ENCODE data around the gene MVP.

MVP gene

DNA sequence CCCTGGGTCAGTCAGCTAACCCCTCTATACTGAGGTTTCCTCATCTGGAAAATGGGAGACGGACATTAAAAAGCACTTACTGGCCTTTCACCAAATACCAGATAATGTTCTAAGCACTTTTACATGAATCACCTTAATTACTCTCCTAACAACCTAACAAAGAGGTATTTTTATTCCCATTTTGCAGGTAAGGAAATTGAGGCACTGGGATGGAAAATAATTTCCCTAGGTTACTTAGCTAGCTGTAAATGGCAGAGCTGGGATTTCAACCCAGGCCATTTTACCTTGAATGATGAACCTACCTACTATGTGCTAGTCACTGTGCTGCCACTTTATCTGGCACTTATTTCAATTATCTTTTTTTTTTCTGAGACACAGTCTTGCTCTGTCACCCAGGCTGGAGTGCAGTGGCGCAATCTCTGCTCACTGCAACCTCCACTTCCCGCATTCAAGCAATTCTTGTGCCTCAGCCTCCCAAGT, 26.0 kb upstream of the MVP start:
- no peak for TF ChIP-seq ZFX (IDR thresholded peaks at IDR 0.05)
- TF ChIP-seq, protein P1, sequence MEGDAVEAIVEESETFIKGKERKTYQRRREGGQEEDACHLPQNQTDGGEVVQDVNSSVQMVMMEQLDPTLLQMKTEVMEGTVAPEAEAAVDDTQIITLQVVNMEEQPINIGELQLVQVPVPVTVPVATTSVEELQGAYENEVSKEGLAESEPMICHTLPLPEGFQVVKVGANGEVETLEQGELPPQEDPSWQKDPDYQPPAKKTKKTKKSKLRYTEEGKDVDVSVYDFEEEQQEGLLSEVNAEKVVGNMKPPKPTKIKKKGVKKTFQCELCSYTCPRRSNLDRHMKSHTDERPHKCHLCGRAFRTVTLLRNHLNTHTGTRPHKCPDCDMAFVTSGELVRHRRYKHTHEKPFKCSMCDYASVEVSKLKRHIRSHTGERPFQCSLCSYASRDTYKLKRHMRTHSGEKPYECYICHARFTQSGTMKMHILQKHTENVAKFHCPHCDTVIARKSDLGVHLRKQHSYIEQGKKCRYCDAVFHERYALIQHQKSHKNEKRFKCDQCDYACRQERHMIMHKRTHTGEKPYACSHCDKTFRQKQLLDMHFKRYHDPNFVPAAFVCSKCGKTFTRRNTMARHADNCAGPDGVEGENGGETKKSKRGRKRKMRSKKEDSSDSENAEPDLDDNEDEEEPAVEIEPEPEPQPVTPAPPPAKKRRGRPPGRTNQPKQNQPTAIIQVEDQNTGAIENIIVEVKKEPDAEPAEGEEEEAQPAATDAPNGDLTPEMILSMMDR (conservative IDR thresholded peaks at IDR 0.05), result no peak
- H3K27ac ChIP-seq, result no peak overlapping the region; the same call in 1 of the 2 replicates

DNA sequence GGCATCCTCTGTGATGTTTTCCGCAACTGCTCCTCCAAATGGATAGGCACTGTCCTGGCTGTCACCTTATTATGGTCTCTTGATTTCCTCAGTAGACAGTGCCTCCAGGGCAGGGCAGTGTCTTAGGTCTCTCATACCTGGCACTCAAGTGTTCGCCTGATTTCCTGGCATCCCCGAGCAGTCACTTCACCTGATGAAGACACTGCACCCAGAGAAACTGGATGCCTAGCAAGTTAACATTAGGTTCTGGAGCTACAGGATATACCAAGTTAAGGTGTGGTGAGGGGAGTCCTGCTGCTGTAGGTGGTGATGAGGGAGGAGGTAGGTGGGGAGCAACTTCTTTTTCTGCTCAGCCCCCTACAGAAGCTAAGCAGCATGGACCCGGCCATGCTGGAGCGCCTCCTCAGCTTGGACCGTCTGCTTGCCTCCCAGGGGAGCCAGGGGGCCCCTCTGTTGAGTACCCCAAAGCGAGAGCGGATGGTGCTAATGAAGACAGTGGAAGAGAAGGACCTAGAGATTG, 17.8 kb upstream of the MVP start:
- TF ChIP-seq, protein P1 (conservative IDR thresholded peaks at IDR 0.05), result no peak
- TF ChIP-seq ZFX (IDR thresholded peaks at IDR 0.05), result no peak
- no peak overlapping the region for H3K27ac ChIP-seq

DNA sequence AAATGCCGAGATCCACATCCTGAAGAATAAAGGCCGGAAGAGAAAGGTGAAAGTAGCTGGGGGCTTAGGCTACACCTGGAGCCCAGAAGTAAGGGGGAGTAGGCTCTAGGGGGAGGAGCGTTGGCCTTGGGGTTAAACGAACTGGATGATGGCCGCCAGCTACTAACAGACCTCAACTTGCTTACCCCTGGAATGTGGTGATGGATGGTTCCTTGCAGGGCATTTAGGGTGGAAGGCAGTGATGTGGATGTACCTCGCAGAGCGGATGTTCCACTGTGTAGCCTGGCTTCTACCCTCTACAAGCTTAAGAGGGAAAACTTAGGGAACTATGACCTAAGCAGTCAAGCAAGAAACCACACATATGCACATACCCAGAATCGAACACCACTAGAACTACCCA, 16.2 kb upstream of the MVP start:
- peak overlapping the region; percentile 94 for H3K27ac ChIP-seq

DNA sequence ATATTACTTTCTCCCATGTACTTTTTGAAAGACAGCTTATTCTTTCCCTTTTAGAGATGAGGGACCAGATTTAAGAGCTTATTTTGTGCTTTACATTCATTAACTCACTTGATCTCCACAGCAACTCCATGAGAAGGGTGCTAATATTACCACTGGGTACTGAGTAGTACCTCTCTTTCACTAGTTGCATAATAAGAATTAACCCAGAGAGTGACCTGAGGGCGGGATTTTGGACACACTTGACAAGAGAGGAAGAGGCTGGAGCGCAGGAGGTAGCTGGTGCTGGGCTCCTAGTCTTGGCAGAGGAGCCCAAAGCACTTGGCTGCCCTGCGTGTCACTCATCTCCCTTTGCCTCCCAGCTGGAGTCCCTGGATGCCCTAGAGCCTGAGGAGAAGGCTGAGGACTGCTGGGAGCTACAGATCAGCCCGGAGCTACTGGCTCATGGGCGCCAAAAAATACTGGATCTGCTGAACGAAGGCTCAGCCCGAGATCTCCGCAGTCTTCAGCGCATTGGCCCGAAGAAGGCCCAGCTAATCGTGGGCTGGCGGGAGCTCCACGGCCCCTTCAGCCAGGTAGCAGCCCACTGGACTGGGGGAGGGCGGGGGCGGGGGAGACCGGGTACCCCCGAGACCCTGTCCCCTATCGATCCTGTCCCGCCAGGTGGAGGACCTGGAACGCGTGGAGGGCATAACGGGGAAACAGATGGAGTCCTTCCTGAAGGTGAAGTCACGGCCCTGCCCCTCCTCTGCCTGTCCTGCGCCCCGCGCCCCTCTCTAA, 15.6 kb upstream of the MVP start:
- peak overlapping the region; percentile 94 for H3K27ac ChIP-seq
- TF ChIP-seq, protein P1 (conservative IDR thresholded peaks at IDR 0.05), result no peak
- TF ChIP-seq ZFX (IDR thresholded peaks at IDR 0.05), result no peak

More for the DNA sequence above, 16.2 kb upstream of the MVP start:
- TF ChIP-seq, protein P1 (conservative IDR thresholded peaks at IDR 0.05), result no peak
- no peak for TF ChIP-seq ZFX (IDR thresholded peaks at IDR 0.05)

DNA sequence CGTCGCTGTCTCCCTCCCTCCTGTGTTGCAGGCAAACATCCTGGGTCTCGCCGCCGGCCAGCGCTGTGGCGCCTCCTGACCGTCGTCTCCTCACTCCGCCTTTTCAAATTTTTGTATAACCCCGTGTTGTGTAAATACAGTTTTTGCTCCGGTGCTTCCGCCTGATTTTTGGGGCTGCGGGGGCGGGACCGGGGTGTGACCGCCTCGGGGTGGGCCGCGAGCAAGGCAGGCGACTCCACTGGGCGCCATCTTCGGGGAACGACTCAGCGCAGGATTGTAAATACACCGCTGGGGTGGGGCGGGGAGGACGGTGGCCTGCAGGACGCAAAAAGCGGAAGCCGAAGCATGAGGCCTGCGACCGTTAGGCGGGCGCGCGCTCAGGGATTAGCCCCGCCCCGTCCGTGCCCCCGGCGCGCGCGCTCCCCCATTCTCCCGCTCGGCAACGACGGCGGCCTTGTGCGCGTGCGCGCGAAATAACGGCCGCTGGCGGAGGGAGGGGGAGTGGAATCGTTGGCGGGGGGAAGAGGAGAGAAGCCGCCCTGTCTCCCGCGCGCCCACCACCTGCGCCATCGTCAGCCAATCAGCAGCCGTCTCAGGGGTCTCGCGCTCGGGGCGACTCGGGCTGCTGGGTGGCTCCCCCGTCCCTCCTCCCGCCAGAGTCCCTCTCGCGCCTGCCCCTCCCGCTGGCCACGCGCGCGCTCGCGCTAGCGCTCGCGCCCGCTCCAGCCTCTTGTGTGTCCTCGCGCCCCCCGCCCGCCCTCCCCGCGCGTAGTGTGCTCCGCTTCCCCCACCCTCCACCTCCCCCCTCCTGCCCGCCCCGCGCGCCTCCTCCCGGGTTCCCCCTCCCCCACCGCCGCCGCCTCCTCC, 14.8 kb upstream of the MVP start:
- TF ChIP-seq, protein P1 (conservative IDR thresholded peaks at IDR 0.05), result no peak
- no peak for TF ChIP-seq ZFX (IDR thresholded peaks at IDR 0.05)
- H3K27ac ChIP-seq, result peak overlapping the region; percentile 94

DNA sequence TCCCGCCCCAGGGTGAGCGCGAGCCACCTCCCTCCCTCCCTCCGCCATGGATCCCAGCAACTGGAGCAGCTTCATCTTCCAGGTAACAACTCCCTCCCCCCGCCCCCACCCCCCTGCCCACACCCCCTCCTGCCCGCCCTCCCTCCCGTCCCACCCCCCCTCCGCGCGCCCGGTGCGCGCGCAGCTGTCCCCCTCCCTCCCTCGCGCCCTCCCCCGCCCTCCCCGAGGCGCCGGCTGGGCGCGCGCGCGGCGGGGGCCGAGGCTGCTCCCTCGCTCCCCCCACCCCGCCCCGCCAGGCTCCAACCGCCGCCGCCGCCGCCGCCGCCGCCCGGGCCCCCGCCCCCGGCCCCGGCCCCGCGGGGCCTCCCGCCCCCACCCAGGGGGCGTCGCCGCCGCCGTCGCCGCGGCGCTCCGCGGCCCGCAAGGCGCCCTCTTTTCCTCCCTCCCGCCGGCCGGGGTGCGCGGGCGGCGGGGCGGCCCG, 14.1 kb upstream of the MVP start, which contains the start of gene MAZ:
MAZ (plus strand) TSS at position 431 of the 481 bp plus-strand sequence. CDS start 173 bp downstream, outside the sequence.
- no peak for TF ChIP-seq ZFX (IDR thresholded peaks at IDR 0.05)
- TF ChIP-seq, protein P1 (conservative IDR thresholded peaks at IDR 0.05), result no peak
- peak within 1 kb of the TSS; percentile 96 for H3K27ac ChIP-seq
